CD14-positive monocyte (primary cell): Measurements from ENCODE around the gene TSN. TPM values are rescaled to one million over a fixed set of nuclear protein-coding genes. Genes with fewer than 3 reads are reported as not detected.
A peak's percentile ranks its signal among the peaks of the same experiment; 100 is the strongest.

Experiments
- DNase-seq, 3 donors: peaks; one replicate each; pipeline ENCODE4 v3.0.0-alpha.2; 2011 to 2022
- H2AFZ ChIP-seq: 2 replicates; pipeline ENCODE4 v1.6.0; 2012; ENCODE audit warnings: mild to moderate bottlenecking, low read depth, low read length, inconsistent platforms; ENCODE audit not compliant: insufficient read depth, poor library complexity, severe bottlenecking
- H3K27ac ChIP-seq, 2 donors: 1 replicate in 1 of 2; 2 replicates in 1 of 2; pipeline ENCODE4 v1.5.1; 2012 to 2013; ENCODE audit warnings: low read length in 2 of 2, control low read depth in 1 of 2, inconsistent platforms in 1 of 2, low read depth in 1 of 2, mild to moderate bottlenecking in 1 of 2
- H3K27me3 ChIP-seq, 2 donors: one replicate each; pipeline versions ENCODE4 v1.6.0 to v1.6.1; 2011 to 2013; ENCODE audit warnings: low read length in 2 of 2; ENCODE audit not compliant: control insufficient read depth in 2 of 2, insufficient read depth in 2 of 2
- H3K36me3 ChIP-seq, 2 donors: replicated peaks in 1 of 2; 1 replicate in 1 of 2; 2 replicates in 1 of 2; pipeline versions ENCODE4 v1.5.1 to v1.6.1; 2012 to 2013; ENCODE audit warnings: low read length in 2 of 2, control low read depth in 1 of 2, inconsistent platforms in 1 of 2, mild to moderate bottlenecking in 1 of 2; ENCODE audit not compliant: insufficient read depth in 2 of 2, control insufficient read depth in 1 of 2
- H3K4me1 ChIP-seq, 2 donors: 1 replicate in 1 of 2; 2 replicates in 1 of 2; pipeline versions ENCODE4 v1.5.1 to v1.6.1; 2012 to 2013; ENCODE audit warnings: low read length in 2 of 2, control low read depth in 1 of 2, inconsistent platforms in 1 of 2, mild to moderate bottlenecking in 1 of 2, moderate library complexity in 1 of 2; ENCODE audit not compliant: insufficient read depth in 2 of 2, control insufficient read depth in 1 of 2
- H3K4me2 ChIP-seq: replicated peaks from 2 replicates; pipeline ENCODE3; 2012; ENCODE audit warnings: low read length, moderate library complexity, mild to moderate bottlenecking; ENCODE audit not compliant: poor library complexity, severe bottlenecking; ENCODE audit errors: extremely low read depth
- H3K4me3 ChIP-seq, 3 experiments: fragments of 200-600 bp in 1 of 3; sonication (generic) in 1 of 3; replicated peaks in 1 of 3; 1 replicate in 2 of 3; 2 replicates in 1 of 3; pipeline ENCODE4 v1.5.1; 2011 to 2013; ENCODE audit warnings: low read length in 3 of 3, mild to moderate bottlenecking in 3 of 3, control low read depth in 2 of 3, low read depth in 2 of 3, inconsistent platforms in 1 of 3, moderate library complexity in 1 of 3
- H3K79me2 ChIP-seq: 2 replicates; pipeline ENCODE4 v1.6.0; 2012; ENCODE audit warnings: mild to moderate bottlenecking, control low read depth, inconsistent platforms, low read length, moderate library complexity; ENCODE audit not compliant: insufficient read depth
- H3K9ac ChIP-seq: 2 replicates; pipeline ENCODE4 v1.6.0; 2017; ENCODE audit warnings: low read length, mild to moderate bottlenecking; ENCODE audit not compliant: insufficient read depth, poor library complexity, severe bottlenecking
- H3K9me3 ChIP-seq, 2 donors: replicated peaks in 1 of 2; 1 replicate in 1 of 2; 2 replicates in 1 of 2; pipeline versions ENCODE4 v1.5.1 to v1.6.1; 2012 to 2013; ENCODE audit warnings: low read length in 2 of 2, control low read depth in 1 of 2; ENCODE audit not compliant: control insufficient read depth in 1 of 2, insufficient read depth in 1 of 2
- H4K20me1 ChIP-seq: 2 replicates; pipeline ENCODE4 v1.6.0; 2012; ENCODE audit warnings: mild to moderate bottlenecking, low read length, control low read depth, moderate library complexity; ENCODE audit not compliant: insufficient read depth
- H3K27ac Mint-ChIP-seq, 7 donors: one replicate each; pipeline ENCODE4 v1.8.0; 2020; ENCODE audit warnings: mild to moderate bottlenecking in 7 of 7, mixed read lengths in 7 of 7, moderate library complexity in 6 of 7, inconsistent platforms in 2 of 7
- H3K27me3 Mint-ChIP-seq, 3 donors: one replicate each; pipeline ENCODE4 v1.8.0; 2021 to 2022; ENCODE audit warnings: low read depth in 3 of 3, mild to moderate bottlenecking in 3 of 3, mixed read lengths in 3 of 3, moderate library complexity in 3 of 3, inconsistent platforms in 1 of 3
- H3K36me3 Mint-ChIP-seq, 2 donors: one replicate each; pipeline ENCODE4 v1.8.0; 2020; ENCODE audit warnings: mixed read lengths in 2 of 2, inconsistent platforms in 1 of 2, mild to moderate bottlenecking in 1 of 2
- H3K4me1 Mint-ChIP-seq: one replicate; pipeline ENCODE4 v1.8.0; 2020; ENCODE audit warnings: mild to moderate bottlenecking, mixed read lengths
- H3K4me3 Mint-ChIP-seq, 2 donors: one replicate each; pipeline ENCODE4 v1.8.0; 2020; ENCODE audit warnings: mild to moderate bottlenecking in 2 of 2, mixed read lengths in 2 of 2, moderate library complexity in 1 of 2
- H3K9me3 Mint-ChIP-seq, 7 donors: one replicate each; pipeline ENCODE4 v1.8.0; 2020 to 2022; ENCODE audit warnings: mixed read lengths in 7 of 7, mild to moderate bottlenecking in 6 of 7, moderate library complexity in 6 of 7, inconsistent platforms in 2 of 7
- WGBS: methylation state at CpG from one replicate; pipeline ENCODE4 v1.1.5; 2013; ENCODE audit warnings: missing lambda C conversion rate; ENCODE audit not compliant: insufficient coverage; 5-methylcytosine and 5-hydroxymethylcytosine counted together
- intact Hi-C, 2 donors: fragments of 100-400 bp; cut with micrococcal nuclease; formaldehyde crosslinking; loops; one replicate each; pipeline versions ENCODE4 v1.15.0 to v1.15.1; 2023
- polyA plus RNA-seq, 3 donors: library from polyadenylated mRNA; depleted of rRNA in 1 of 3; unstranded in 2 of 3; stranded (reverse) in 1 of 3; fragments of 300-500 nt in 2 of 3; fragments of >200 nt in 1 of 3; fragmentation: Illumina TruSeq in 2 of 3; gene quantifications; 1 replicate in 2 of 3; 2 replicates in 1 of 3; pipeline ENCODE4 v1.2.3, GENCODE V29; 2012 to 2021
- TF ChIP-seq, protein P1 (sequence below): fragments of 200-600 bp; IDR thresholded peaks from one replicate; pipeline ENCODE4 v1.8.0; 2022; ENCODE audit warnings: antibody characterized with exemption, mild to moderate bottlenecking

The TSN gene
- polyA plus RNA-seq, 3 donors, result 12.2 to 66.5 (median 65.5) TPM

GRCh38 chr2:121741450-121741849 is 14.0 kb upstream of the TSN start:
- 83% methylated on average over 2 of the region's 3 CpGs for WGBS
- Histone ChIP-seq H3K36me3 (no peaks in the 10 kb centered on the region), H3K4me3 (no peak overlapping the region), H3K4me2 (no peak overlapping the region), H4K20me1 (no peaks in the 10 kb centered on the region), H3K27ac (no peak overlapping the region), H3K9me3 (no peaks in the 10 kb centered on the region), H3K79me2 (peaks cover 2% of the 10 kb centered on the region), H3K4me1 (peaks cover 6 to 12% of the 10 kb centered on the region in 2 donors), H2AFZ (peak overlapping the region; percentile 16), H3K9ac (no peak overlapping the region), H3K27me3 (no peaks in the 10 kb centered on the region)
- H3K4me3 Mint-ChIP-seq, result no peak overlapping the region
- no peak for DNase-seq
- no peaks in the 10 kb centered on the region for H3K36me3 Mint-ChIP-seq
- intact Hi-C loops, result no loop called here
- H3K4me1 Mint-ChIP-seq, result peaks cover 24% of the 10 kb centered on the region
- H3K9me3 Mint-ChIP-seq, result peaks cover 0 to 5% (median 0%) of the 10 kb centered on the region in 7 donors
- H3K27ac Mint-ChIP-seq, result peak overlapping the region in 2 of 7 donors; percentile 47 to 50
- H3K27me3 Mint-ChIP-seq, result peaks cover 0 to 10% (median 2%) of the 10 kb centered on the region in 3 donors
- TF ChIP-seq, protein P1, sequence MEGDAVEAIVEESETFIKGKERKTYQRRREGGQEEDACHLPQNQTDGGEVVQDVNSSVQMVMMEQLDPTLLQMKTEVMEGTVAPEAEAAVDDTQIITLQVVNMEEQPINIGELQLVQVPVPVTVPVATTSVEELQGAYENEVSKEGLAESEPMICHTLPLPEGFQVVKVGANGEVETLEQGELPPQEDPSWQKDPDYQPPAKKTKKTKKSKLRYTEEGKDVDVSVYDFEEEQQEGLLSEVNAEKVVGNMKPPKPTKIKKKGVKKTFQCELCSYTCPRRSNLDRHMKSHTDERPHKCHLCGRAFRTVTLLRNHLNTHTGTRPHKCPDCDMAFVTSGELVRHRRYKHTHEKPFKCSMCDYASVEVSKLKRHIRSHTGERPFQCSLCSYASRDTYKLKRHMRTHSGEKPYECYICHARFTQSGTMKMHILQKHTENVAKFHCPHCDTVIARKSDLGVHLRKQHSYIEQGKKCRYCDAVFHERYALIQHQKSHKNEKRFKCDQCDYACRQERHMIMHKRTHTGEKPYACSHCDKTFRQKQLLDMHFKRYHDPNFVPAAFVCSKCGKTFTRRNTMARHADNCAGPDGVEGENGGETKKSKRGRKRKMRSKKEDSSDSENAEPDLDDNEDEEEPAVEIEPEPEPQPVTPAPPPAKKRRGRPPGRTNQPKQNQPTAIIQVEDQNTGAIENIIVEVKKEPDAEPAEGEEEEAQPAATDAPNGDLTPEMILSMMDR, result no peak

DNA sequence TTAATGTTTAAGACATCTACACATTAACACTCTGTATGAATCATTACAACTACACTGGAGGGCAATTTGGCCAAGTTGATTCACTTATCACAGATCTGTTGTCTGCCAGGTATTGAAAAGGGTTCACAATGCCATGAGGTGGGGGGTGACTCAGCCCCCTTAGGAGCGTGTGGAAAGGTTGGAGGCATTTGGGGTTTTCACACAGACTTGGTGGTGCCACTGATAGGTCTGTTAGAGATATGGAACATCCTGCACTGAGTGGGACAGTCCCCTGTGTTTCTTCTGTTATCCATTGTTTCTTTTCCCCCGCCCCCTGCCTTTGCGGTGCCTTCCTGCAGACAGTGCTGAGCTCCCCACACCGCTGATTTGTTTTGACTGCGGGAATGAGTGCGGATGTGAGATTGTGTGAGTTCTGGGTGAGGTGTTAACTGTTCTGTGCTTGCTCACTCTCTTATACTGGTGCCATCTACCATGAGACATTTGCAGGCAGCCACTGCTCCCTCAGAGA is 9.3 kb upstream of the TSN start:
- H3K4me1 Mint-ChIP-seq, result peaks cover 8% of the 10 kb centered on the region
- no peak for DNase-seq
- peaks cover 0 to 7% of the 10 kb centered on the region in 2 donors for H3K4me1 ChIP-seq
- H3K9me3 Mint-ChIP-seq, result peaks cover 0 to 2% (median 0%) of the 10 kb centered on the region in 7 donors
- no peaks in the 10 kb centered on the region for H4K20me1 ChIP-seq
- H3K27ac ChIP-seq, result no peak overlapping the region
- no peaks in the 10 kb centered on the region for H3K79me2 ChIP-seq
- TF ChIP-seq, protein P1, result no peak
- H3K27me3 ChIP-seq, result no peaks in the 10 kb centered on the region
- H3K27me3 Mint-ChIP-seq, result peaks cover 0 to 6% (median 5%) of the 10 kb centered on the region in 3 donors
- H3K4me3 ChIP-seq, result no peak overlapping the region
- no peak overlapping the region for H3K4me2 ChIP-seq
- intact Hi-C loops, result no loop called here
- H2AFZ ChIP-seq, result no peak overlapping the region
- no peak overlapping the region for H3K4me3 Mint-ChIP-seq
- no peaks in the 10 kb centered on the region for H3K36me3 Mint-ChIP-seq
- no peaks in the 10 kb centered on the region for H3K9me3 ChIP-seq
- H3K27ac Mint-ChIP-seq, result no peak overlapping the region
- no peak overlapping the region for H3K9ac ChIP-seq
- H3K36me3 ChIP-seq, result no peaks in the 10 kb centered on the region
- 86% methylated on average over 2 of the region's 6 CpGs for WGBS
